HCT116 (cell line): ENCODE measurements around the gene C2CD3. TPM values are rescaled to one million over a fixed set of nuclear protein-coding genes. Genes with fewer than 3 reads are reported as not detected.
A peak's percentile ranks its signal among the peaks of the same experiment; 100 is the strongest.

ENCODE experiments used
- ATAC-seq: fragments of 200-7000 bp; cut with Tn5 transposase; 2 replicates; pipeline ENCODE4 v1.9.1; 2020; ENCODE audit warnings: mild to moderate bottlenecking, moderate library complexity
- BruUV-seq: library from RNA; stranded (reverse); fragments of 400-500 nt; replicated peaks from 2 replicates; lab custom pipeline; 2021; lab: Mats Ljungman, UMichigan
- CTCF ChIA-PET: fragments of 300-600 bp; sonication (Branson Sonifier 250); formaldehyde crosslinking; loops from one replicate; lab custom pipeline; 2021; ENCODE audit warnings: antibody characterized with exemption; lab: Charles Lee
- POLR2A ChIA-PET: fragments of 300-600, 350-600 bp; sonication (Branson Sonifier 250); formaldehyde crosslinking; loops from one replicate; lab custom pipeline; 2021; ENCODE audit warnings: antibody characterized with exemption; lab: Charles Lee
- RAD21 ChIA-PET, 2 experiments: fragments of 300-600 bp; sonication (Branson Sonifier 250); formaldehyde crosslinking; loops; one replicate each; lab custom pipeline; 2023; ENCODE audit warnings: low total read pairs in 2 of 2; ENCODE audit not compliant: uncharacterized antibody in 2 of 2, unreplicated experiment in 2 of 2, low non-redundant PET in 1 of 2; lab: Charles Lee
- DNase-seq: peaks from one replicate; pipeline ENCODE4 v3.0.0-alpha.2; 2010; ENCODE audit warnings: low read depth, low spot score
- H2AFZ ChIP-seq: fragments of 200-600 bp; shearing (Covaris generic), sonication (generic); 2 replicates; pipeline ENCODE4 v1.6.1; 2017; ENCODE audit warnings: low read depth, mixed run types, mixed read lengths, antibody characterized with exemption, low read length; ENCODE audit not compliant: poor library complexity, severe bottlenecking
- H3K27ac ChIP-seq: 2 replicates; pipeline ENCODE4 v1.5.1; 2012; ENCODE audit warnings: low read depth, low read length
- H3K27me3 ChIP-seq: fragments of 200-600 bp; sonication (generic); 2 replicates; pipeline ENCODE4 v1.6.1; 2016; ENCODE audit warnings: mixed run types, low read length, mixed read lengths; ENCODE audit not compliant: insufficient read depth
- H3K36me3 ChIP-seq, 2 experiments: fragments of 200-500 bp in 1 of 2; fragments of 200-600 bp in 1 of 2; sonication (Bioruptor generic) in 1 of 2; sonication (generic) in 1 of 2; 2 replicates each; pipeline versions ENCODE4 v1.5.1 to v1.6.1; 2014 to 2016; ENCODE audit warnings: low read length in 2 of 2, inconsistent platforms in 1 of 2, mixed read lengths in 1 of 2, mixed run types in 1 of 2; ENCODE audit not compliant: insufficient read depth in 2 of 2, control insufficient read depth in 1 of 2
- H3K4me1 ChIP-seq, 2 experiments: fragments of 200-600 bp in 1 of 2; sonication (generic) in 1 of 2; 2 replicates each; pipeline versions ENCODE4 v1.5.1 to v1.6.1; 2012 to 2017; ENCODE audit warnings: low read length in 2 of 2, inconsistent platforms in 1 of 2, mild to moderate bottlenecking in 1 of 2, mixed read lengths in 1 of 2, mixed run types in 1 of 2, moderate library complexity in 1 of 2; ENCODE audit not compliant: insufficient read depth in 2 of 2, control insufficient read depth in 1 of 2
- H3K4me2 ChIP-seq: fragments of 200-600 bp; sonication (generic); 2 replicates; pipeline ENCODE4 v1.6.1; 2017; ENCODE audit warnings: mixed run types, low read length, mixed read lengths
- H3K4me3 ChIP-seq, 2 experiments: fragments of 200-600 bp in 1 of 2; sonication (generic) in 1 of 2; replicated peaks in 1 of 2; 2 replicates each; pipeline ENCODE4 v1.5.1; 2011 to 2016; ENCODE audit warnings: low read length in 2 of 2, control low read depth in 1 of 2, low read depth in 1 of 2, mild to moderate bottlenecking in 1 of 2, mixed read lengths in 1 of 2, mixed run types in 1 of 2
- H3K79me2 ChIP-seq: fragments of 200-600 bp; sonication (generic); 2 replicates; pipeline ENCODE4 v1.6.1; 2017; ENCODE audit warnings: mild to moderate bottlenecking, mixed run types, low read length, moderate library complexity, mixed read lengths; ENCODE audit not compliant: insufficient read depth
- H3K9ac ChIP-seq: fragments of 200-600 bp; sonication (generic); 2 replicates; pipeline ENCODE4 v1.6.1; 2016; ENCODE audit warnings: low read length, mixed read lengths
- H3K9me2 ChIP-seq: fragments of 200-600 bp; sonication (generic), shearing (Covaris generic); 2 replicates; pipeline ENCODE4 v1.6.1; 2017; ENCODE audit warnings: mixed run types, mild to moderate bottlenecking, moderate library complexity; ENCODE audit not compliant: insufficient read depth
- H3K9me3 ChIP-seq, 2 experiments: fragments of 200-500 bp in 1 of 2; fragments of 200-600 bp in 1 of 2; sonication (Bioruptor generic) in 1 of 2; sonication (generic) in 1 of 2; 2 replicates each; pipeline ENCODE4 v1.6.1; 2014 to 2017; ENCODE audit warnings: low read length in 2 of 2, mixed read lengths in 2 of 2, inconsistent platforms in 1 of 2, low read depth in 1 of 2, mild to moderate bottlenecking in 1 of 2, mixed run types in 1 of 2, moderate library complexity in 1 of 2; ENCODE audit not compliant: control insufficient read depth in 1 of 2, insufficient read depth in 1 of 2
- H4K20me1 ChIP-seq: fragments of 200-600 bp; sonication (generic), shearing (Covaris generic); 2 replicates; pipeline ENCODE4 v1.6.1; 2017; ENCODE audit warnings: mixed run types, mild to moderate bottlenecking, moderate library complexity; ENCODE audit not compliant: insufficient read depth
- CBX3 ChIP-seq: IDR thresholded peaks from 2 replicates; pipeline ENCODE4 v1.6.1; 2012; ENCODE audit warnings: low read depth
- CEBPB ChIP-seq: IDR thresholded peaks from 2 replicates; pipeline ENCODE4 v1.6.1; 2012; ENCODE audit warnings: low read depth
- CTCF ChIP-seq, 3 experiments: fragments of 200-600 bp in 1 of 3; sonication (generic) in 1 of 3; IDR thresholded peaks in 2 of 3; conservative IDR thresholded peaks in 1 of 3; 2 replicates each; pipeline ENCODE4 v1.5.1; 2012 to 2017; ENCODE audit warnings: low read depth in 2 of 3, low read length in 2 of 3, antibody characterized with exemption in 1 of 3, borderline replicate concordance in 1 of 3, control low read depth in 1 of 3, mild to moderate bottlenecking in 1 of 3, mixed read lengths in 1 of 3, mixed run types in 1 of 3, moderate library complexity in 1 of 3; ENCODE audit not compliant: insufficient read depth in 1 of 3
- EGR1 ChIP-seq: IDR thresholded peaks from 2 replicates; pipeline ENCODE4 v1.6.1; 2012; ENCODE audit warnings: low read depth
- ELF1 ChIP-seq: IDR thresholded peaks from 2 replicates; pipeline ENCODE4 v1.6.1; 2012; ENCODE audit warnings: low read depth, borderline replicate concordance
- EZH2 ChIP-seq: fragments of 200-600 bp; sonication (generic); IDR thresholded peaks from 2 replicates; pipeline ENCODE4 v1.6.1; 2017; ENCODE audit warnings: antibody characterized with exemption, mixed run types
- EZH2phosphoT487 ChIP-seq: fragments of 200-600 bp; IDR thresholded peaks from 2 replicates; pipeline ENCODE4 v1.6.1; 2018; ENCODE audit warnings: antibody characterized with exemption, borderline replicate concordance
- FOSL1 ChIP-seq: IDR thresholded peaks from 2 replicates; pipeline ENCODE4 v1.6.1; 2012; ENCODE audit warnings: low read depth
- JUND ChIP-seq: IDR thresholded peaks from 2 replicates; pipeline ENCODE4 v1.6.1; 2012
- POLR2A ChIP-seq: IDR thresholded peaks from 2 replicates; pipeline ENCODE4 v1.7.0; 2011; ENCODE audit warnings: borderline replicate concordance; ENCODE audit not compliant: insufficient read depth, insufficient read length; ENCODE audit errors: extremely low read depth
- POLR2AphosphoS5 ChIP-seq: IDR thresholded peaks from 2 replicates; pipeline ENCODE4 v1.6.1; 2011; ENCODE audit warnings: mild to moderate bottlenecking, low read depth, low read length, moderate library complexity
- RAD21 ChIP-seq: IDR thresholded peaks from 2 replicates; pipeline ENCODE4 v1.6.1; 2012; ENCODE audit warnings: low read depth, mild to moderate bottlenecking
- SIN3A ChIP-seq: IDR thresholded peaks from 2 replicates; pipeline ENCODE4 v1.6.1; 2012; ENCODE audit warnings: low read depth
- SP1 ChIP-seq: IDR thresholded peaks from 2 replicates; pipeline ENCODE4 v1.6.1; 2012; ENCODE audit warnings: low read depth
- SRF ChIP-seq: IDR thresholded peaks from 2 replicates; pipeline ENCODE4 v1.6.1; 2012; ENCODE audit warnings: low read depth
- TCF7L2 ChIP-seq: IDR thresholded peaks from 2 replicates; pipeline ENCODE4 v1.7.0; 2011; ENCODE audit warnings: borderline replicate concordance, inconsistent platforms; ENCODE audit not compliant: insufficient read depth, insufficient read length; ENCODE audit errors: extremely low read depth
- YY1 ChIP-seq: IDR thresholded peaks from 2 replicates; pipeline ENCODE4 v1.6.1; 2011; ENCODE audit warnings: low read length, low read depth, moderate library complexity, mild to moderate bottlenecking; ENCODE audit not compliant: insufficient replicate concordance; ENCODE audit errors: extremely low read depth
- ZFX ChIP-seq: fragments of 450-650 bp; IDR thresholded peaks from 2 replicates; pipeline ENCODE4 v1.6.1; 2017
- intact Hi-C: fragments of 100-400 bp; cut with micrococcal nuclease; formaldehyde crosslinking; loops from 2 replicates; pipeline ENCODE4 v1.10.0; 2022
- total RNA-seq: library from RNA; stranded (reverse); gene quantifications from one replicate; pipeline ENCODE4 v1.2.1, GENCODE V29; 2021; ENCODE audit not compliant: unreplicated experiment
- TF ChIP-seq, protein P1 (sequence below): IDR thresholded peaks from 2 replicates; pipeline ENCODE4 v1.6.1; 2012; ENCODE audit warnings: low read depth

C2CD3 gene
- total RNA-seq, 1 experiment from 2014 or later, result 30.6 TPM

- no peak overlapping the region for H2AFZ ChIP-seq
Measured at GRCh38 chr11:73972620-73973449, 198.0 kb downstream of the C2CD3 start.

More at GRCh38 chr11:73972620-73973449, 198.0 kb downstream of the C2CD3 start:
- CTCF ChIA-PET, result interaction anchor here (1.5 kb wide), 1 partner anchor 9 kb away, joined by 3 read pairs; no protein-coding TSS in a partner anchor
- Histone ChIP-seq H3K79me2 (no peaks in the 10 kb centered on the region), H3K4me3 (no peak overlapping the region), H3K4me1 (peaks cover 2 to 6% of the 10 kb centered on the region in 2 experiments; a peak in 2 of 4 replicates), H3K9me2 (no peaks in the 10 kb centered on the region), H3K27ac (no peak overlapping the region), H3K9ac (no peak overlapping the region), H3K36me3 (peaks cover 0 to 2% of the 10 kb centered on the region in 2 experiments; a peak in 1 of 4 replicates), H4K20me1 (no peaks in the 10 kb centered on the region), H3K4me2 (no peak overlapping the region), H3K27me3 (no peaks in the 10 kb centered on the region), H3K9me3 (no peaks in the 10 kb centered on the region)
- no TSS peak for BruUV-seq
- RAD21 ChIA-PET, result no interaction called here
- TF ChIP-seq EZH2 (no peak), JUND (no peak), EGR1 (no peak), POLR2A (no peak), EZH2phosphoT487 (no peak), POLR2AphosphoS5 (no peak), TCF7L2 (no peak), CTCF (IDR thresholded peaks at IDR 0.05 in 2 of 3, conservative IDR thresholded peaks at IDR 0.05 in 1 of 3; ENCODE audit: borderline replicate concordance in 1 of 3, insufficient read depth in 1 of 3, low read depth in 2 of 3, low read length in 2 of 3) (no peak), CBX3 (no peak), CEBPB (no peak), YY1 (no peak), FOSL1 (no peak), ELF1 (no peak), RAD21 (no peak), SIN3A (no peak), SP1 (no peak), ZFX (no peak), SRF (no peak)
- TF ChIP-seq, protein P1, sequence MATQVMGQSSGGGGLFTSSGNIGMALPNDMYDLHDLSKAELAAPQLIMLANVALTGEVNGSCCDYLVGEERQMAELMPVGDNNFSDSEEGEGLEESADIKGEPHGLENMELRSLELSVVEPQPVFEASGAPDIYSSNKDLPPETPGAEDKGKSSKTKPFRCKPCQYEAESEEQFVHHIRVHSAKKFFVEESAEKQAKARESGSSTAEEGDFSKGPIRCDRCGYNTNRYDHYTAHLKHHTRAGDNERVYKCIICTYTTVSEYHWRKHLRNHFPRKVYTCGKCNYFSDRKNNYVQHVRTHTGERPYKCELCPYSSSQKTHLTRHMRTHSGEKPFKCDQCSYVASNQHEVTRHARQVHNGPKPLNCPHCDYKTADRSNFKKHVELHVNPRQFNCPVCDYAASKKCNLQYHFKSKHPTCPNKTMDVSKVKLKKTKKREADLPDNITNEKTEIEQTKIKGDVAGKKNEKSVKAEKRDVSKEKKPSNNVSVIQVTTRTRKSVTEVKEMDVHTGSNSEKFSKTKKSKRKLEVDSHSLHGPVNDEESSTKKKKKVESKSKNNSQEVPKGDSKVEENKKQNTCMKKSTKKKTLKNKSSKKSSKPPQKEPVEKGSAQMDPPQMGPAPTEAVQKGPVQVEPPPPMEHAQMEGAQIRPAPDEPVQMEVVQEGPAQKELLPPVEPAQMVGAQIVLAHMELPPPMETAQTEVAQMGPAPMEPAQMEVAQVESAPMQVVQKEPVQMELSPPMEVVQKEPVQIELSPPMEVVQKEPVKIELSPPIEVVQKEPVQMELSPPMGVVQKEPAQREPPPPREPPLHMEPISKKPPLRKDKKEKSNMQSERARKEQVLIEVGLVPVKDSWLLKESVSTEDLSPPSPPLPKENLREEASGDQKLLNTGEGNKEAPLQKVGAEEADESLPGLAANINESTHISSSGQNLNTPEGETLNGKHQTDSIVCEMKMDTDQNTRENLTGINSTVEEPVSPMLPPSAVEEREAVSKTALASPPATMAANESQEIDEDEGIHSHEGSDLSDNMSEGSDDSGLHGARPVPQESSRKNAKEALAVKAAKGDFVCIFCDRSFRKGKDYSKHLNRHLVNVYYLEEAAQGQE, result no peak
- peak; percentile 26; the same call in 1 of the 2 replicates for ATAC-seq
- DNase-seq, result no peak
- POLR2A ChIA-PET, result interaction anchor here (1.0 kb wide), 1 partner anchor 9 kb away, joined by 3 read pairs; the partner anchor contains the start of gene UCP2
- intact Hi-C loops, result no loop called here
